Measurements from ENCODE around the gene PIGB.
A peak's percentile ranks its signal among the peaks of the same experiment; 100 is the strongest.
"Not testable (repeated sequence)": the region's sequence is repeated elsewhere in the genome, so short reads cannot be mapped to it uniquely, and the experiment has no call there.

PIGB gene

DNA sequence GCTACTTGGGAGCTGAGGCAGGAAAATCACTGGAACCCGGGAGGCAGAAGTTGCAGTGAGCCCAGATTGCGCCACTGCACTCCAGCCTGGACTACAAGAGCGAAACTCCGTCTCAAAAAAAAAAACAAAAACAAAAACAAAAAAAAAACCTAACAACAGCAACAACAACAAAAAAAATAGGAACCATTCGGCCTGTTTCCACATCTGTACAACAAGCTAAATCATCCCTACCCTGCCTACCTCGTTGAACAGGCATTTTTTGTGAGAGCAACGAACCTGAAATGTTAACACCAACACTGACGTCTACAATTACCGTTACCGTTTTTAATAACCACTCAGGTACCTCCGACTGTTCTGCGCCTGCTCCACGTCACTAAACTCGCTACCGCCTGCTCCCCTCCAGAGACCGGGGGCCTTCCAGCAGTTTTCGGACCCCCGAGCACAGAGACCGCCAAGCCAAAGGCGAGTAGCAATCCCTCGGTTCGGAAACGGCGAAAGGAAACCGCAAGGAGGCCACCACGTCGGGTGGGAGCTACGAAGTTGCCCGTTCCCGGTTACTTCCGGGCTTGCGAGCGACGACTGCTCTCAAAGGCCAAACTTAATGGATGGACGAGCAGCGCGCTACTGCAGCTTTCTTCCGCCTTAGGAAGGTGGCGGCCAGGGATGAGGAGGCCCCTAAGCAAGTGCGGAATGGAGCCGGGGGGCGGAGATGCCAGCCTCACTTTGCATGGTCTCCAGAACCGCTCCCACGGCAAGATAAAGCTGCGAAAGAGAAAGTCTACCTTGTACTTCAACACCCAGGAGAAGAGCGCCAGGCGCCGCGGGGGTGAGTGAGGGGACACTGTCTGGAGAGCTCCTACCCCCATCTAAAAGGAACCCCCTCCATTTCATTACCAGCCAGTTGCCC lies at the start of gene PIGB, which contains the start of gene PIGBOS1:
TSS of gene PIGB (plus strand) at position 635 of the 907 bp plus-strand sequence. CDS start at position 664, 29 bp downstream.
TSS of gene PIGBOS1 (minus strand) at position 536 of the 907 bp plus-strand sequence. CDS start 1,331 bp downstream, outside the sequence.
- DNase-seq (peak; percentile 78), ATAC-seq (peak; percentile 96)
- no peaks in the 10 kb centered on the region for H3K9me3 Mint-ChIP-seq
- peaks cover 70% of the 10 kb centered on the region for H3K4me1 Mint-ChIP-seq
- peak within 1 kb of the TSS; percentile 97 for H3K27ac Mint-ChIP-seq
- no peaks in the 10 kb centered on the region for H3K27me3 Mint-ChIP-seq
- peaks cover 25% of the 10 kb centered on the region for H3K36me3 Mint-ChIP-seq (ENCODE audit: low read depth)
- peak within 1 kb of the TSS; percentile 96 for H3K4me3 Mint-ChIP-seq

DNA sequence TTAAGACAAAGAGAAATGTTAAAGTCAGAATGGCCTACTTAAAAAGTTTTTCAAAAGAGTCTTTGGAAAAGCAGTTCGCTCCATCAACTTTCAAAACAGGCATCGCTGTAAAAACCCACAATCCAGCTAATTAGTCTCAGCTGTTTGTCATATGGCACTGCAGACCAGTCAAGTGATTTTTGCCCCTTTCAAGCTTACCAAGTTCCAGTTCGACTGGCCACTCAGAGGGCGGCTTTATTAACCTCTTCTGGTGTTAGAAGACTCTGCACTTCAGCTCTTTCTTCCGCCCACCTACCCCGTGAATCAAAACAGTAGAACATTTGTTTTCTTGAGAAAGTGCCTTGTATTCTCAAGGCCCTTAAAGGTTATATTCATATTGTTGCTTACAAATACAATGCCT lies 48.7 kb upstream of the PIGB start:
- H3K27ac Mint-ChIP-seq, result peak overlapping the region; percentile 89
- H3K27me3 Mint-ChIP-seq, result no peaks in the 10 kb centered on the region
- peak overlapping the region; percentile 51 for H3K4me3 Mint-ChIP-seq
- peaks cover 72% of the 10 kb centered on the region for H3K36me3 Mint-ChIP-seq (ENCODE audit: low read depth)
- peaks cover 15% of the 10 kb centered on the region for H3K9me3 Mint-ChIP-seq
- DNase-seq (no peak), ATAC-seq (no peak)
- peaks cover 92% of the 10 kb centered on the region for H3K4me1 Mint-ChIP-seq

GRCh38 chr15:55276324-55276723 lies 42.7 kb upstream of the PIGB start:
- no peak for ATAC-seq
- Mint-ChIP-seq H3K9me3 (peaks cover 12% of the 10 kb centered on the region), H3K27ac (peak overlapping the region; percentile 98), H3K27me3 (no peaks in the 10 kb centered on the region), H3K4me3 (peak overlapping the region; percentile 58), H3K36me3 (ENCODE audit: low read depth) (peaks cover 54% of the 10 kb centered on the region), H3K4me1 (peaks cover 91% of the 10 kb centered on the region)
- no peak for DNase-seq

DNA sequence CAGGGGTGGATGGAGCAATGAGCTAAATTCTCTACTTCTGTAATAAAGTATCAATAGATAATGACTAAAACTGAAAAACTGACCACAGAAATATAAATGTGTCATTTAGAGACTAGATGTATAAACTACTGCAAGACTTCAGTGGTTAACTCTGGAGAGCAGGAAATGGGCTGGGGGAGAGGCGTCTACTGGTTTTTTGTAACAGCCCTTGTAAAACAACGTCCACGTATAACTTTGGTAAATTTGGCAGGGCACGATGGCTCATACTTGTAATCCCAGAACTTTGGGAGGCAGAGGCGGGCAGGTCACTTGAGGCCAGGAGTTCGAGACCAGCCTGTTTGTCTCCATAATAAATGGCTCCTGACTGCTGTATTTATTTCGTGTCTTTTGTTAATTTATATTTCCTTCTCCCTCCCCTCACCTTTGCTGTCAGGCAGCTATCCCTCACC lies 41.9 kb upstream of the PIGB start:
- peak overlapping the region; percentile 58 for H3K4me3 Mint-ChIP-seq
- H3K27ac Mint-ChIP-seq, result peak overlapping the region; percentile 98
- H3K36me3 Mint-ChIP-seq (ENCODE audit: low read depth), result peaks cover 55% of the 10 kb centered on the region
- ATAC-seq (peak; percentile 64), DNase-seq (peak; percentile 51)
- H3K27me3 Mint-ChIP-seq, result no peaks in the 10 kb centered on the region
- peaks cover 12% of the 10 kb centered on the region for H3K9me3 Mint-ChIP-seq
- H3K4me1 Mint-ChIP-seq, result peaks cover 93% of the 10 kb centered on the region

GRCh38 chr15:55277715-55278114 lies 41.3 kb upstream of the PIGB start:
- ATAC-seq (no peak), DNase-seq (no peak)
- Mint-ChIP-seq H3K9me3 (peaks cover 10% of the 10 kb centered on the region), H3K4me1 (peaks cover 93% of the 10 kb centered on the region), H3K27me3 (no peaks in the 10 kb centered on the region), H3K36me3 (ENCODE audit: low read depth) (peaks cover 52% of the 10 kb centered on the region), H3K4me3 (peak overlapping the region; percentile 58), H3K27ac (peak overlapping the region; percentile 98)

DNA sequence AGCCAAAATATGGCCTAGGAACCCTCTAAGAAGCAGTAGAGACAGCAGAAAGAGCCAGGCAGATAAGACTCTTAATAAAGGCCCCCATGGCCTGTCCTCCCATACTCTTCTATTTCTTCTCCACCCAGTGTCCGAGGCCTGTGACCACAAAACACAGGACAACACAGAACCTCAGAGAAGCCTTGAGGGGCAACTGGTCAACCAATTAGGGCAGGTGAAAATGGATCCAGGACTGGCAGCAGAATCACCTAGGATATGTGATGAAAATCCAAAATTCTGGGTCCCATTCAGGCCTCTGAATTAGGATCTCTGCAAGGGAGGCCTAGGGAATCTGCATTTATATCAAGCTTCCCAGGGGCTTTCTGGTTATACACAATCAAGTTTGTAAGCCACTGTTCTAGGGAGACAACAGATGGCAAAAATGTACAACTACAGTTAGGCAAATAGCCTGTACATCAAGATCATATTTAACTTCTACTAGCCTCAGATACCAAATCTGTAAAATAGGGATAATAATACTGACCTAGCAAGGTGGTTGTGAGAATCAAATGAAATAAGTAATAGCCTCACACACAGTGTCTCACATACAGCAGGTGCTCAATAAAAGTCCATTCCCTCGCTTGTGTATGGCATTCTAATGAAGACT lies 39.8 kb upstream of the PIGB start:
- Mint-ChIP-seq H3K36me3 (ENCODE audit: low read depth) (peaks cover 44% of the 10 kb centered on the region), H3K4me1 (peaks cover 94% of the 10 kb centered on the region), H3K4me3 (peak overlapping the region; percentile 63), H3K9me3 (no peaks in the 10 kb centered on the region), H3K27me3 (no peaks in the 10 kb centered on the region), H3K27ac (peak overlapping the region; percentile 98)
- DNase-seq (no peak), ATAC-seq (no peak)

DNA sequence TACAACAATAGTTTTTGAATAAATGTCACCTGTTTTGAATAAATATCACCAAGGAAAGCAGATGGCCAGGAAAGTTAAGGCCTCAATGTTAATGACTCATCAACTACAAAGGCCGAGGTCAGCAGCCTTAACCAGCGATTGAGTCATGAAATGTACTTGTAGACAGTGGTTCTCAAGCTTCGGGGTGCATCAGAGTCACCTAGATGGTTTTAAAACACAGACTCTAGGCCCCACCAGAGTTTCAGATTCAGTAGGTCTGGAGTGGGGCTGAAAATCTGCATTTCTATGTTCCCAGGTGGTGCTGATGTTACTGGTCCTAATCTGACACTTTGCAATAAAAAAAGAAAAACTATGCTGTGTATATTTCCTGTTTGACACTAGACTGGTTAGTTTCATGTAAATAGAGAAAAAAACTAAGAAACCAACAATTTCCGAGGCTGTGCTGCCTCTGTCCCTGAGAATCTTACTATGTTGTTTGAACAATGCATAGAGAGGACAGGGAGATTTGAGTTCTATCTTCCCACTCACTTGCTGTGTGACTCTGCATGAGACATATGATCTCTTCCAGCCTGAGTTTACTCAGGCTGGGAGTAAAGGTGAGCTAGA lies 39.2 kb upstream of the PIGB start:
- peak overlapping the region; percentile 98 for H3K27ac Mint-ChIP-seq
- H3K4me1 Mint-ChIP-seq, result peaks cover 99% of the 10 kb centered on the region
- DNase-seq (peak; percentile 58), ATAC-seq (peak; percentile 85)
- peaks cover 47% of the 10 kb centered on the region for H3K36me3 Mint-ChIP-seq (ENCODE audit: low read depth)
- no peaks in the 10 kb centered on the region for H3K9me3 Mint-ChIP-seq
- H3K4me3 Mint-ChIP-seq, result peak overlapping the region; percentile 63
- no peaks in the 10 kb centered on the region for H3K27me3 Mint-ChIP-seq

GRCh38 chr15:55280589-55280988 lies 38.4 kb upstream of the PIGB start:
- peak overlapping the region; percentile 50 for H3K4me3 Mint-ChIP-seq
- DNase-seq, H3K27me3 Mint-ChIP-seq: not testable (repeated sequence)

DNA sequence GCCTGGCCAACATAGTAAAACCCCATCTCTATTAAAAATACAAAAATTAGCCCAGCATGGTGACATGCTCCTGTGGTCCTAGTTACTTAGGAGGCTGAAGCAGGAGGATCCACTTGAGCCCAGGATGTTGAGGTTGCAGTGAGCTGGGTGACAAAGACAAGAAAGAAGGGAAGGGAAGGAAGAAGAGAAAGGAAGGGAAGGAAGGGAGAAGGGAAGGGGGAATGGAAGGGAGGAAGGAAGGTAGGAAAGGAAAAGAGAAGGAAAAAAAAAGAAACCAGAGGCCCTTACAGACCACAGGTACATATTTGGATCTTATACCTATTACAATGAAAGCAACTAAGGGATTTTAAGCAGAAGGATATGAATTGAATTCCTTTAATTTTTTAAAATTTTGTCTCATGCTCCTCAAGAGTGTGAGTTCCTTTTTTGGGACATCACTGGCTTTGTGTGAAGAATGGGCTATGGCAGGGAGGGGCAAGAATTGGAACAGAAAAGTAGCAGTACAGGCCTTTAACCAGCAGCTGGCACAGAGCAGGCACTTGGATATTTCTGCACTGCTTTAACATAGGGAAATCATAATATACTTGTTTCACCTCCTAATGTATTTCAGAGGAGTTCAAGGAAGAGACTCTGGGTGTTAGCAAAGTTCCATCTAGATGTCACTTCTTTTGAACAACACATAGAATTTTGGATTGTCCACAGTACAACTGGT lies 37.3 kb upstream of the PIGB start:
- Mint-ChIP-seq H3K4me3 (peak overlapping the region; percentile 66), H3K4me1 (peaks cover 99% of the 10 kb centered on the region), H3K9me3 (no peaks in the 10 kb centered on the region), H3K27me3 (no peaks in the 10 kb centered on the region), H3K36me3 (ENCODE audit: low read depth) (peaks cover 52% of the 10 kb centered on the region), H3K27ac (peak overlapping the region; percentile 98)
- no peak for ATAC-seq
- no peak for DNase-seq

More at GRCh38 chr15:55280589-55280988, 38.4 kb upstream of the PIGB start:
- not testable (repeated sequence) for ATAC-seq, H3K9me3 Mint-ChIP-seq
- peak overlapping the region; percentile 98 for H3K27ac Mint-ChIP-seq
- peaks cover 45% of the 10 kb centered on the region for H3K36me3 Mint-ChIP-seq (ENCODE audit: low read depth)
- H3K4me1 Mint-ChIP-seq, result peaks cover 99% of the 10 kb centered on the region

DNA sequence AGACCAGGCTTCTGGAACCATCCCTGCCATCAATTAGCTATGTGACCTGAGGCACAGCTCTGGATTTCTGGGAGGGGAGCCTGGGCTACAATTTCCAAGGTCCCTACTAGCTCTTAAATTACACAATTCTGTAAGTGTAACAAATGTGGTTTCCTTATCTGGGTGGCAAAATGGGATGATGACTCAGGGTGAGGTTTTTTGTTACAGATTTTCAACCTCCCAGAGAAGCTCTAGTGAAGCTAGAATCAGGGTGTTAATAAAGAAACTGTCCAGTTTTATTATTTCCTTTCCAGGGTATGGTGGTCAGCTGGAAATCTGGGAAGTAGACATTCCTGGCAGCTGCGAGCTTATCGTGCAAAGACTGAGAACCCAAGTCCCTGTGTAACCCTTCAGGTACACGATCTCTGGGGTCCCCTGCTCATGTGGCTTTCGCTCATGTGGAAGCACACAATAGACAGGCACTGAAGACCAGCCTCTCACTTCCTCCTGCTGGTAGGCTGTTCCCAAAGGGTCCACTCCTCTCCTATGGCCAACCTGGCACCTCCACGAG lies 36.7 kb upstream of the PIGB start:
- ATAC-seq (peak; percentile 29), DNase-seq (no peak)
- Mint-ChIP-seq H3K4me1 (peaks cover 99% of the 10 kb centered on the region), H3K27me3 (no peaks in the 10 kb centered on the region), H3K36me3 (ENCODE audit: low read depth) (peaks cover 53% of the 10 kb centered on the region), H3K4me3 (peak overlapping the region; percentile 66), H3K27ac (peak overlapping the region; percentile 98), H3K9me3 (no peaks in the 10 kb centered on the region)

DNA sequence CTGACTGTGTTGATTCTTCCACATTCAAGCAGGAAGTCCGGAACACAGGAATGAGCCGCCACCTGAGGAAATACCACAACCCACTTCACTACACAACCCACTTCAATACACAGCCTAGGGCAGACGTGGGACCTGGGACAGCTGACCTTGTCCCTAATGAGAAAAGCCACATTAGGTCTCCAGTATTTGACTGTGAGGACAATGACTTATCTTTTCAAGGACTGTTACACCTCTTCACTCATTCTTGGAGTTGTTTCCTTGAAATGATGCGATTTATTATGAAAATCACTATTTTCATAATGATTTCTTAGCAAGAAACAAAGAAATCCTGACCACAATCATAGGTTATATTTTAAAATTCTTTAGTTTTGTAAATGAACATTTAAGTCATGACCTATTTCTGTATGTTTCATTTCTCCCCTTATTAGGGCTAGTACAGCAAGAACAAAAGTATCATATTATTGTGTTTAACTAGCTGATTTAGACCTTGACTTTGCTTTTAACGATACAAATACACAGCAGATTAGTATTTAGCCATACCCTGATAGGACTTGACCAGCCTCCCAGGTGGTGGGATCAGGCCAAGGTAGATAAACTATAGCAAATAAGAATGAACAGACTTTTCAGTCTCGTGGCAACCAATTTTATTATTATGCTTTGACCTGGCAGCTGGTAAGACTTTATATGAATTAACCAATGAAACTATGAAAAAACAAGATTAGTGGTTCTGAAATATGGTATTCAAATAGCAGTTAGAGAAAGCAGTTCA lies 35.5 kb upstream of the PIGB start:
- H3K27me3 Mint-ChIP-seq, result no peaks in the 10 kb centered on the region
- peaks cover 99% of the 10 kb centered on the region for H3K4me1 Mint-ChIP-seq
- peaks cover 60% of the 10 kb centered on the region for H3K36me3 Mint-ChIP-seq (ENCODE audit: low read depth)
- DNase-seq (no peak), ATAC-seq (no peak)
- peak overlapping the region; percentile 98 for H3K27ac Mint-ChIP-seq
- H3K4me3 Mint-ChIP-seq, result peak overlapping the region; percentile 66
- H3K9me3 Mint-ChIP-seq, result no peaks in the 10 kb centered on the region

DNA sequence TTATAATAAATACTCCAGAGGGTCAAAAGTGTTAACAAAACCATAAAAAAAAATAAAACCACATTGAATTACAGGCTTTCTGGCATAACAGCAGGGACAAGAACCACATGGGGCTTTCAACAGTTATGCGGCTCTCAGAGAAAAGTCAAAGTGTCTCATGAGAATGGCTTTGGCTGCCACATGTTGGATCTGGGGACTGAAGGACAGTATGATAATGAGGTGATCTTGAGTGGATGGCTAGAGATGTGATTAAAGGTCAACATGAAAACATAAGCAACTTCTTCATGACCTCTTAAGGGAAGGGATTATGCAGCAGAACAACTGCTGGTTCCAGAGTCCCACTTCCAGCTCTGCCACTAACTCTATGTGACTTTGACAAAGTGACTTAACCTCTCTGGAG lies 34.6 kb upstream of the PIGB start:
- Mint-ChIP-seq H3K27me3 (no peaks in the 10 kb centered on the region), H3K27ac (peak overlapping the region; percentile 98), H3K9me3 (no peaks in the 10 kb centered on the region), H3K4me1 (peaks cover 92% of the 10 kb centered on the region), H3K4me3 (peak overlapping the region; percentile 96), H3K36me3 (ENCODE audit: low read depth) (peaks cover 64% of the 10 kb centered on the region)
- ATAC-seq (no peak), DNase-seq (no peak)
